ENCODE results near the gene CORO2B.

The CORO2B gene

DNA sequence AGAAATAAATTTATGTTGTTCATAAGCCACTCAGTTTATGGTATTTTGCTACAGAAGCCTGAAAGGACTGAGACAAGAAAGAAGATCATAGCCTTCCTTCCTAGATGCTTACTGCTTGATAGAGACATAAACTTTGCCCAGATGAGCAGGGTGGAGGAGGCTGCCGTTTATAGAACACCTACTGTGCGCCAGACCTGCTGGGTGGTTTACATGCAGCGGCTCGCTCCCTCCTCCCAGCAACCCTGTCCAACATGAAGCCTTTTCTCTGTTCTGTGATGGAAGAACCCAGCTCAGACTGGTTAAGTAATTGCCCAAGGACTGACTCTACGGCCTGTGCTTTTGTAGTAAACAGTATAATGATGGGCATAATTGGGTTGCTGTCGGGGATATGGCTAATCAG is 37.0 kb downstream of the CORO2B start:
- Histone ChIP-seq H3K4me3 (ENCODE audit: low read length) (no peak overlapping the region), H3K79me2 (ENCODE audit: low read length) (no peaks in the 10 kb centered on the region), H4K20me1 (ENCODE audit: insufficient read depth, low read length) (no peaks in the 10 kb centered on the region), H3K27ac (ENCODE audit: low read length) (no peak overlapping the region), H3K4me2 (ENCODE audit: low read depth, low read length) (no peak overlapping the region), H3K9me3 (replicated peaks; ENCODE audit: insufficient read depth, low read length) (no peaks in the 10 kb centered on the region), H3K9ac (ENCODE audit: low read length) (no peak overlapping the region), H2AFZ (ENCODE audit: low read length) (no peak overlapping the region), H3F3A (ENCODE audit: insufficient read depth, low read length) (no peaks in the 10 kb centered on the region), H3K9me2 (replicated peaks; ENCODE audit: insufficient read depth, low read length) (no peaks in the 10 kb centered on the region), H3K27me3 (replicated peaks; ENCODE audit: insufficient read depth, low read length) (no peaks in the 10 kb centered on the region), H3K4me1 (ENCODE audit: low read length) (no peaks in the 10 kb centered on the region), H3K36me3 (replicated peaks; ENCODE audit: insufficient read depth, low read length) (no peaks in the 10 kb centered on the region)
- DNase-seq = no peak
- TF ChIP-seq, protein P1, sequence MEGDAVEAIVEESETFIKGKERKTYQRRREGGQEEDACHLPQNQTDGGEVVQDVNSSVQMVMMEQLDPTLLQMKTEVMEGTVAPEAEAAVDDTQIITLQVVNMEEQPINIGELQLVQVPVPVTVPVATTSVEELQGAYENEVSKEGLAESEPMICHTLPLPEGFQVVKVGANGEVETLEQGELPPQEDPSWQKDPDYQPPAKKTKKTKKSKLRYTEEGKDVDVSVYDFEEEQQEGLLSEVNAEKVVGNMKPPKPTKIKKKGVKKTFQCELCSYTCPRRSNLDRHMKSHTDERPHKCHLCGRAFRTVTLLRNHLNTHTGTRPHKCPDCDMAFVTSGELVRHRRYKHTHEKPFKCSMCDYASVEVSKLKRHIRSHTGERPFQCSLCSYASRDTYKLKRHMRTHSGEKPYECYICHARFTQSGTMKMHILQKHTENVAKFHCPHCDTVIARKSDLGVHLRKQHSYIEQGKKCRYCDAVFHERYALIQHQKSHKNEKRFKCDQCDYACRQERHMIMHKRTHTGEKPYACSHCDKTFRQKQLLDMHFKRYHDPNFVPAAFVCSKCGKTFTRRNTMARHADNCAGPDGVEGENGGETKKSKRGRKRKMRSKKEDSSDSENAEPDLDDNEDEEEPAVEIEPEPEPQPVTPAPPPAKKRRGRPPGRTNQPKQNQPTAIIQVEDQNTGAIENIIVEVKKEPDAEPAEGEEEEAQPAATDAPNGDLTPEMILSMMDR (IDR thresholded peaks at IDR 0.05; ENCODE audit: low read length) = no peak
- TF ChIP-seq EZH2 (optimal IDR thresholded peaks at IDR 0.05; ENCODE audit: low read depth, low read length) = no peak

DNA sequence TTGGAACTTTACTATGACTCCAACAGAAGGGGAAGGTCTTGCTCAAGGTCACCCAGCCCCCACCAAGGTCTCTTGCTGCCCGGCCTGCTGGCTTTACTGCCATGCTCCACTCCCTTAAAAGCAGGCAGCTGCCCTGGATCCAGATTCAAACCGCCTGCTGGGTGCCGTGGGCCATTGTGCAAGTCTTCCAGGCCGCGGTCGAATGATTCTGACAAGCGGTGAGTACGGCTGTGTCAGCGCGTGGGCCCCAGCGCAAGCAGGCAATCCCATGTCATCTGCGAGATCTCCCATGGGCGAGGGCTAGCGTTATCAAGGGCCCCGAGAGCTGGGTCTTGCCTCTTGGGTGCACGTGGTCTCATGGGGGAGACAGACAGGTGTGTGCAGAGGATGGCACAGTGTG is 37.6 kb downstream of the CORO2B start:
- Histone ChIP-seq H3K36me3 (replicated peaks; ENCODE audit: insufficient read depth, low read length) (no peaks in the 10 kb centered on the region), H3F3A (ENCODE audit: insufficient read depth, low read length) (no peaks in the 10 kb centered on the region), H3K4me1 (ENCODE audit: low read length) (no peaks in the 10 kb centered on the region), H3K79me2 (ENCODE audit: low read length) (no peaks in the 10 kb centered on the region), H3K4me3 (ENCODE audit: low read length) (no peak overlapping the region), H3K27ac (ENCODE audit: low read length) (no peak overlapping the region), H2AFZ (ENCODE audit: low read length) (no peak overlapping the region), H3K27me3 (replicated peaks; ENCODE audit: insufficient read depth, low read length) (no peaks in the 10 kb centered on the region), H4K20me1 (ENCODE audit: insufficient read depth, low read length) (no peaks in the 10 kb centered on the region), H3K9me3 (replicated peaks; ENCODE audit: insufficient read depth, low read length) (no peaks in the 10 kb centered on the region), H3K4me2 (ENCODE audit: low read depth, low read length) (no peak overlapping the region), H3K9ac (ENCODE audit: low read length) (no peak overlapping the region), H3K9me2 (replicated peaks; ENCODE audit: insufficient read depth, low read length) (no peaks in the 10 kb centered on the region)
- TF ChIP-seq EZH2 (optimal IDR thresholded peaks at IDR 0.05; ENCODE audit: low read depth, low read length) = no peak
- no peak for TF ChIP-seq EZH2phosphoT487 (IDR thresholded peaks at IDR 0.05; ENCODE audit: low read length)
- TF ChIP-seq, protein P1 (IDR thresholded peaks at IDR 0.05; ENCODE audit: low read length) = no peak
- no peak for DNase-seq

DNA sequence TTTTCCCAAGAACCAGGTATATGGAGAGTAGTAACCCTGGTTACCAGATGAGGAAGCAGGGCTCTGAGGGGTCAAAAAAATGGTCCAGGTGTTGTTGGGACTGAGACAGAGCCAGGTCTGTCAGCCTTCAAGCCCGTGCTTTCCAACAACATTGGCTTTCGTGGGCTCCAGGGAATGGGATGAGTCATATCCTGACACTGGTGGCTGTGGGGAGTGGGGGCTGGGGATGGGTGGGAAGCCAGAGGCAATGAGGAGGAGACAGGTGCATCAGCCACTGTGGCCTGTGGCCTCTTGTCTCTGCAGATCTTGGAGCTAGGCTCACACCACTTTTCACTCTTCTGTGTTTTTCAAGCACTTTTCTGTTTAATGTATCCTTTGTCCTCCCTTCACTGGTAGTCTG is 38.2 kb downstream of the CORO2B start:
- Histone ChIP-seq H3F3A (ENCODE audit: insufficient read depth, low read length) (no peaks in the 10 kb centered on the region), H3K27me3 (replicated peaks; ENCODE audit: insufficient read depth, low read length) (no peaks in the 10 kb centered on the region), H3K27ac (ENCODE audit: low read length) (no peak overlapping the region), H3K36me3 (replicated peaks; ENCODE audit: insufficient read depth, low read length) (no peaks in the 10 kb centered on the region), H3K4me3 (ENCODE audit: low read length) (no peak overlapping the region), H3K9ac (ENCODE audit: low read length) (no peak overlapping the region), H2AFZ (ENCODE audit: low read length) (no peak overlapping the region), H3K4me1 (ENCODE audit: low read length) (no peaks in the 10 kb centered on the region), H3K79me2 (ENCODE audit: low read length) (no peaks in the 10 kb centered on the region), H3K4me2 (ENCODE audit: low read depth, low read length) (no peak overlapping the region), H3K9me2 (replicated peaks; ENCODE audit: insufficient read depth, low read length) (no peaks in the 10 kb centered on the region), H3K9me3 (replicated peaks; ENCODE audit: insufficient read depth, low read length) (no peaks in the 10 kb centered on the region), H4K20me1 (ENCODE audit: insufficient read depth, low read length) (no peaks in the 10 kb centered on the region)
- TF ChIP-seq, protein P1 (IDR thresholded peaks at IDR 0.05; ENCODE audit: low read length) = no peak
- no peak for TF ChIP-seq EZH2 (optimal IDR thresholded peaks at IDR 0.05; ENCODE audit: low read depth, low read length)
- TF ChIP-seq EZH2phosphoT487 (IDR thresholded peaks at IDR 0.05; ENCODE audit: low read length) = no peak
- DNase-seq = no peak
